NOMO-1 treated with DMSO at 0.1 percent for 48 hours (cell line): ENCODE measurements around the gene CHST9.
"Not testable (repeated sequence)": the region's sequence is repeated elsewhere in the genome, so short reads cannot be mapped to it uniquely, and the experiment has no call there.

ENCODE experiments used
- DNase-seq: peaks from one replicate; lab custom pipeline; 2025; ENCODE audit not compliant: unreplicated experiment; lab: John Stamatoyannopoulos, UW

Gene CHST9

DNA sequence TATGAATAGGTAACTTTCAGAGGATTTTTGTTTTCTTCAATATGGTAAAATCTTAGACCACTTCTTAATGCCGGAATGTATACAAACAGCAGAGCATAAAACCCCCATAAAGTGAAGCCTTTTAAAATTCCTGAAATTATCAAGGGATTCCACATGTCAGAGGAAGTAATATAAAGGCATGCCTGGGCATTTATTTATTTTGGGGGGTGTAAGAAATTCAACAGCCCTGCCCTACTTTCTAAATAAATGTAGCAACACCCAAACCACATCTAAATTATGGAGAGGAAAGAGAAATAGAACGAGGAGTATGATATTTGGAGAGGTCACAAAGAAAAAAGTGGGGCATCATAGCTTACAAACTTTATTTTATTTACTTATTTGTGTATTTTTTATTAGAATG, 9.9 kb downstream of the CHST9 start:
- DNase-seq = no peak

- no peak for DNase-seq
Observed at GRCh38 chr18:27171993-27172392, 13.1 kb downstream of the CHST9 start.

DNA sequence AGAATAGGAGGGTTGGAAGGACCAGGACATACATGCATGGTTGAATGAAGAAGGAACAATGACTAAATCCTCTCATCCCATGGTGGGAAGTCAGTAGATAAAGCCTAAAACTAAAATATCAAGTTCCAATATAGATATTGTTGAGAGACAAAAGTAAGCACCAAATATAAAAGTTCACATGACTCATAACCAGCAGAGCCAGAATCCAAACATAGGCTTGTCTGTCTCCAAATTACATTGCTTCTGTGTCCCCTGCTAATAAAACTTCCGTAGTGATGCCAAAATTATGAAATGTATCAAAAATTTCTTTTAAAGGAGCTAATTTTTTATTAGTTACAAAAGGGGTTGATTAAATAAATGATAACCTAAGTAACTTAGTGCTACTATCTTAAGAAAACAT, 19.7 kb downstream of the CHST9 start:
- no peak for DNase-seq

DNA sequence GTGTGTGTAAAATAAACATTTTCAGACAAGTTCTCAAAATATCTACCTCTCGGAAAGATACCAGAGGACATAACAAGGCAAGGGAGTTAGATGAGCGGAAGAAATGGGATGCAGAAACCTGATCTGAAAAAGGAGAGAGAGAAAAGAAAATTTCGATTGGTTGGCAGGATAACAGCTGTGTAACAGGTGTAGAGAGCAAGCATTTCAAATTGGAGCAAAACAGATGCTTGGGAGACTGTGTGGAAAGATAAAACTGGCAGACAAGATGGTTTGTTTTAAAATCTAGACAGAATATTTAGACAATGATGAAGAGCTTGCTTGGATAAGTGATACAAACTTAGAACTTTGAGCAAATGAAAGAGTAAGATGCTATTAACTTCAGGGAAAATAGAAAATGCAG, 20.2 kb downstream of the CHST9 start:
- DNase-seq = no peak

DNA sequence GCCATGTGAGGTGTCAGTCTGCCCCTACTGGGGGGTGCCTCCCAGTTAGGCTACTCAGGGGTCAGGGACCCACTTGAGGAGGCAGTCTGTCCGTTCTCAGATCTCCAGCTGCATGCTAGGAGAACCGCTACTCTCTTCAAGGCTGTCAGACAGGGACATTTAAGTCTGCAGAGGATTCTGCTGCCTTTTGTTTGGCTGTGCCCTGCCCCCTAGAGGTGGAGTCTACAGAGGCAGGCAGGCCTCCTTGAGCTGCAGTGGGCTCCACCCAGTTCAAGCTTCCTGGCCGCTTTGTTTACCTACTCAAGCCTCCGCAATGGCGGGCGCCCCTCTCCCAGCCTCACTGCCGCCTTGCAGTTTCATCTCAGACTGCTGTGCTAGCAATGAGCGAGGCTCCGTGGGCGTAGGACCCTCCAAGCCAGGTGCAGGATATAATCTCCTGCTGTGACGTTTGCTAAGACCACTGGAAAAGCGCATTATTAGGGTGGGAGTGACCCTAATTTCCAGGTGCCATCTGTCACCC, 21.9 kb downstream of the CHST9 start:
- DNase-seq = not testable (repeated sequence)

GRCh38 chr18:27149240-27149639, 35.9 kb downstream of the CHST9 start:
- not testable (repeated sequence) for DNase-seq

GRCh38 chr18:27144672-27145071, 40.4 kb downstream of the CHST9 start:
- DNase-seq = no peak

- no peak for DNase-seq
Observed at GRCh38 chr18:27143580-27144287, 41.4 kb downstream of the CHST9 start.

GRCh38 chr18:27142891-27143290, 42.2 kb downstream of the CHST9 start:
- no peak for DNase-seq

DNA sequence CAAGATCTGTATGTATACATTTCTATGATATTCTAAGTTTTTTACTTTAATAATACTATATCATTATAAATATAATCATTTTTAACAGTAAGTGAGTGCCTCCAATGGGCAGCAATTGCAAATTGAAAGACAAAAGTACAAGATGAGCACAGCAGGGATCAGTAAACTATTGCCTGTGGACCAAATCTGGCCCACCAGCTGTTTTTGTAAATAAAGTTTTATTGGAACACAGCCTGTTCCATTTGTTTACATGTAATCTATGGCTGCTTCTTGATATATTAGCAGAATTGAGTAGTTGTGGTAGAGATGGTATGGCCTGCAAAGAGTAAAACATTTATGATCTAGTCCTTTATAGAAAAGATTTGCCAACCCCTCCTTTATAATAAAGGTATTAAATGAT, 43.2 kb downstream of the CHST9 start:
- DNase-seq = no peak

- no peak for DNase-seq
Observed at GRCh38 chr18:27138079-27138478, 47.0 kb downstream of the CHST9 start.

GRCh38 chr18:27136208-27136535, 48.9 kb downstream of the CHST9 start:
- DNase-seq = no peak

- DNase-seq = no peak
Observed at GRCh38 chr18:27135504-27136207, 49.5 kb downstream of the CHST9 start.

GRCh38 chr18:27130065-27130630, 55.0 kb downstream of the CHST9 start:
- no peak for DNase-seq

- DNase-seq = no peak
Observed at GRCh38 chr18:27124196-27124595, 60.9 kb downstream of the CHST9 start.

- DNase-seq = no peak
Observed at GRCh38 chr18:27121108-27121507, 64.0 kb downstream of the CHST9 start.

DNA sequence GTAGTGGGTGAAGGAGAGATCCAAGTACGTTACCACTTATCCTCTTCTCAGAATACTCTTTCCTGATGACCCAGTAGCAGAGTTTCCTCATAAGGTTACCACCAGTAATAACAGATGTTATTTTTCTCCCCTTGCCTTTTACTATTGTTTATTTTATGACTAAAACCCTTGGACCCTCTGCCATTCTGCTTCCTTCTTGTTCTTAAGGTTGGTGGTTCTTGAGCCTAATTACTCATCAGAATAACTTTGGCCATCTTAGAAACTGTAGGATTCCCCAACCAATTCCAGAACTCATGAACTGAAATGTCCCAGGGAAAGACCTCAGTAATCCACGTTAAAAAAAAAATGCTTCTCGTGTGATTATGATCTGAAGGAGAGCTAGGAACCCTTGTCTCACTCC, 64.9 kb downstream of the CHST9 start:
- no peak for DNase-seq

GRCh38 chr18:27118973-27119372, 66.1 kb downstream of the CHST9 start:
- DNase-seq = no peak

GRCh38 chr18:27114842-27115241, 70.3 kb downstream of the CHST9 start:
- DNase-seq = no peak

DNA sequence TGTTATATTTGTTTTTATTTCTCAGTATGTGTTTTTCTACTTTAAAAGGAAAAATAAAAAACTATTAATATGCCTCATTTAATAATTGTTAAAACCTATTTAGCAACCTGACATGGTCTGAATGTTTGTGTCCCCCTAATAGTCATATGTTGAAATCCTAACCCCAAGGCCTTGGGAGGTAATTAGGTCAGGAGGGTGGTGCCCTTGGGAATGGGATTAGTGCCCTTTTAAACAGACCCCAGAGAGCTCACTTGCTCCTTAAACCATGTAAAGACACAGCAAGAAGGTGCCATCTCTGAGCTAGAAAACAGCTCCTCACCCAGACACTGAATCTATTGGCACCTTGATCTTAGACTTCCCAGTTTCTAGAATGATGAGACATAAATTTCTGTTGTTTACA, 71.8 kb downstream of the CHST9 start:
- DNase-seq = no peak

DNA sequence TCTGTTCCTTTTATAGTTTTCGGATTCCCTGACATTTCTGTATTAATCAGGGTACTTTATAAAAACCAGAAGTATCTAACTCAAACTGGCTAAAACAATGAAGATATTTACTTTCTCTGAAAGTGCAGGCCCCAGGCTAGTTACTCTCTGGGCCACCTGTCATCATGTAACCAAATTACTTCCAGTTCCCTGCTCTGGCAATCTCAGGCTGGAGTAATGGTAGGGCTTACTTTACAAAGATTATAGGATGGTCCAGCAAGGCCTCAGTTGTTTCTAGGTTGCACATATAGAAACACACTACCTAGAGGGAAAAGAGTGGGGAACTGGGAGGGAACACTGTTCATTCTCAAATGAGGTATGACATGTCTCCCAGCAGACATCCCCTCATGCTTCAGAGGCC, 74.8 kb downstream of the CHST9 start:
- no peak for DNase-seq

DNA sequence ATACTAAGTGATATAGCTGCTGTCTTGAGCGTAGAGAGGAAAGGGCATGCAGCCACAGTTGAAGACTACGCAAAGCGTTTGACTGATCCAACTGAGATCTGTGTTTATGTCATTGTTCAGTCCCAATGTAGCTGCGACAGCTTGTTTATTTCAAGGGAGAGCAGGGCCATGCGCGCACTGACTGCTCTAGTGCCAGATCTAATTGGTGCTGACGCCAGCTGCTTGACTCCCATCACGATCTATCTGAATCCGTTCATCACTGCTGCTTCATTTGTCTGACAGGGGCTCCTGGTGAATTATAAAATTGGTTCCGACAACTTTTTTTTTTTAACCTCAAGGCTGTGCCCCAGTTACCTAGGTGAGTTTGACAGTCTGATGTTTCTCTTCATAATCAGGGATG, 75.7 kb downstream of the CHST9 start:
- DNase-seq = no peak
